Esophagus muscularis mucosa (tissue), 4 donors: ENCODE measurements around the gene SLC9A5. TPM values are rescaled to one million over a fixed set of nuclear protein-coding genes. Genes with fewer than 3 reads are reported as not detected.

Experiments used
- DNase-seq: peaks from one replicate; pipeline ENCODE4 v3.0.0-alpha.2; 2017; ENCODE audit errors: extremely low spot score
- H3K27ac ChIP-seq, 4 donors: fragments of 200-600 bp; sonication (generic); replicated peaks in 1 of 4; 1 replicate in 3 of 4; 2 replicates in 1 of 4; pipeline ENCODE4 v1.5.1; 2016 to 2019; ENCODE audit warnings: mild to moderate bottlenecking in 1 of 4
- H3K27me3 ChIP-seq, 4 donors: fragments of 200-600 bp; sonication (generic); one replicate each; pipeline versions ENCODE4 v1.5.1 to v1.6.0; 2016 to 2019
- H3K36me3 ChIP-seq, 4 donors: fragments of 200-600 bp; sonication (generic); one replicate each; pipeline ENCODE4 v1.5.1; 2016 to 2019
- H3K4me1 ChIP-seq, 4 donors: fragments of 200-600 bp; sonication (generic); one replicate each; pipeline ENCODE4 v1.5.1; 2016 to 2019
- H3K4me3 ChIP-seq, 4 donors: fragments of 200-600 bp; sonication (generic); 1 replicate in 2 of 4; 2 replicates in 2 of 4; pipeline ENCODE4 v1.5.1; 2016 to 2019; ENCODE audit warnings: mild to moderate bottlenecking in 4 of 4, moderate library complexity in 1 of 4
- H3K9me3 ChIP-seq, 4 donors: fragments of 200-600 bp; sonication (generic); 1 replicate in 3 of 4; 2 replicates in 1 of 4; pipeline ENCODE4 v1.5.1; 2016 to 2019
- EP300 ChIP-seq: sonication (generic); formaldehyde crosslinking; IDR thresholded peaks from one replicate; pipeline ENCODE4 v1.6.1; 2017; ENCODE audit warnings: antibody characterized with exemption
- POLR2A ChIP-seq: fragments of 450-650 bp; IDR thresholded peaks from one replicate; pipeline ENCODE4 v1.6.1; 2017; ENCODE audit warnings: antibody characterized with exemption, moderate library complexity, mild to moderate bottlenecking, low read depth
- POLR2AphosphoS5 ChIP-seq, 2 donors: sonication (generic); formaldehyde crosslinking; IDR thresholded peaks; one replicate each; pipeline ENCODE4 v1.6.1; 2017; ENCODE audit warnings: antibody characterized with exemption in 2 of 2
- WGBS: methylation state at CpG from one replicate; pipeline ENCODE4 v1.1.5; 2018; 5-methylcytosine and 5-hydroxymethylcytosine counted together
- intact Hi-C: fragments of 100-400 bp; cut with DNase I; formaldehyde crosslinking; loops from one replicate; pipeline ENCODE4 v1.15.1; 2023
- total RNA-seq, 4 donors: library from RNA; depleted of rRNA; stranded (reverse); fragments of >200 nt; gene quantifications; one replicate each; pipeline versions ENCODE4 v1.1.0 to v1.2.1, GENCODE V29; 2016
- TF ChIP-seq, protein P1 (sequence below), 3 experiments: fragments of 200-600 bp in 2 of 3; fragments of 450-650 bp in 1 of 3; sonication (generic) in 2 of 3; IDR thresholded peaks; one replicate each; pipeline ENCODE4 v1.5.1; 2017 to 2019; ENCODE audit warnings: antibody characterized with exemption in 3 of 3, mild to moderate bottlenecking in 2 of 3, moderate library complexity in 1 of 3

The SLC9A5 gene
- total RNA-seq, 4 donors from 2014 or later: 0.13 to 0.69 (median 0.37) TPM

DNA sequence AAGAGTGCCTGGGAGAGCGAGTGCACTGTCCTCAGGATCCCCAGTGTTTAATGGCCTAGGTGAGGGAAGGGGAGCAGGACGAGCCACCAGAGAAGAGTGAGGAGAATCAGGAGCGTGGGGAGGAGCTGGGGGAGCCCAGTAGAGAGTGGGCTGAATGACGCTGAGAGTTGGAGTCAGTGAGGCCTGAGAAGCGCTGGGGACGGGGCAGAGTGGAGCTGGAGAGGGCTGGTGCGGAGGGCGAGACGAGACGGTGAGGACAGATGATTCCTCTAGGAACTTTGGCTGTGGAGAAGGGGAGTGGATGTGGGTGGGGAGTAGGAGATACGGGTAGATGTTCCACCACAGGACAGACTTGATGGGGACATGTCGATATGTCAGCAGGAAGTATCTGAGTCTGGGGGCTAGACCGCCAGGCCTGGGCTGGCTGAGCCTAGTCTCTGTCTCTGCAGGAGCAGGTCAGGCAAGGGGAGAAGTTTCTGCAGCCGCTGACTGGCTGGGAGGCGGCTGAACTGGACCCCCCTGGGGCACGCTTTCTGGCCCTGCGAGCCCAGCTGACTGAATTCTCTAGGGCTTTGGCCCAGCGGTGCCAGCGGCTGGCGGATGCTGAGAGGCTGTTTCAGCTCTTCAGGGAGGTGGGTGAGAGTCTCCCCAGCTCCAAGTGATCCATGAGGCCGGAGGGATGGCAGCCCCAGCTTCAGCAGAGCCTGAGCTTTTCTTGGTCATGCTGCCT is 35.2 kb downstream of the SLC9A5 start:
- H3K4me1 ChIP-seq: peaks cover 3 to 13% (median 10%) of the 10 kb centered on the region in 4 donors
- no peaks in the 10 kb centered on the region for H3K27me3 ChIP-seq
- no peak overlapping the region for H3K4me3 ChIP-seq
- peaks cover 0 to 6% (median 0%) of the 10 kb centered on the region in 4 donors for H3K36me3 ChIP-seq
- DNase-seq: no peak
- no peak overlapping the region for H3K27ac ChIP-seq
- TF ChIP-seq EP300 (no peak), POLR2AphosphoS5 (IDR thresholded peaks at IDR 0.05) (no peak), POLR2A (no peak)
- TF ChIP-seq, protein P1, sequence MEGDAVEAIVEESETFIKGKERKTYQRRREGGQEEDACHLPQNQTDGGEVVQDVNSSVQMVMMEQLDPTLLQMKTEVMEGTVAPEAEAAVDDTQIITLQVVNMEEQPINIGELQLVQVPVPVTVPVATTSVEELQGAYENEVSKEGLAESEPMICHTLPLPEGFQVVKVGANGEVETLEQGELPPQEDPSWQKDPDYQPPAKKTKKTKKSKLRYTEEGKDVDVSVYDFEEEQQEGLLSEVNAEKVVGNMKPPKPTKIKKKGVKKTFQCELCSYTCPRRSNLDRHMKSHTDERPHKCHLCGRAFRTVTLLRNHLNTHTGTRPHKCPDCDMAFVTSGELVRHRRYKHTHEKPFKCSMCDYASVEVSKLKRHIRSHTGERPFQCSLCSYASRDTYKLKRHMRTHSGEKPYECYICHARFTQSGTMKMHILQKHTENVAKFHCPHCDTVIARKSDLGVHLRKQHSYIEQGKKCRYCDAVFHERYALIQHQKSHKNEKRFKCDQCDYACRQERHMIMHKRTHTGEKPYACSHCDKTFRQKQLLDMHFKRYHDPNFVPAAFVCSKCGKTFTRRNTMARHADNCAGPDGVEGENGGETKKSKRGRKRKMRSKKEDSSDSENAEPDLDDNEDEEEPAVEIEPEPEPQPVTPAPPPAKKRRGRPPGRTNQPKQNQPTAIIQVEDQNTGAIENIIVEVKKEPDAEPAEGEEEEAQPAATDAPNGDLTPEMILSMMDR (IDR thresholded peaks at IDR 0.05): no peak
- intact Hi-C loops: no loop called here
- WGBS: 95% methylated on average over 17 of the region's 21 CpGs
- H3K9me3 ChIP-seq: no peaks in the 10 kb centered on the region

DNA sequence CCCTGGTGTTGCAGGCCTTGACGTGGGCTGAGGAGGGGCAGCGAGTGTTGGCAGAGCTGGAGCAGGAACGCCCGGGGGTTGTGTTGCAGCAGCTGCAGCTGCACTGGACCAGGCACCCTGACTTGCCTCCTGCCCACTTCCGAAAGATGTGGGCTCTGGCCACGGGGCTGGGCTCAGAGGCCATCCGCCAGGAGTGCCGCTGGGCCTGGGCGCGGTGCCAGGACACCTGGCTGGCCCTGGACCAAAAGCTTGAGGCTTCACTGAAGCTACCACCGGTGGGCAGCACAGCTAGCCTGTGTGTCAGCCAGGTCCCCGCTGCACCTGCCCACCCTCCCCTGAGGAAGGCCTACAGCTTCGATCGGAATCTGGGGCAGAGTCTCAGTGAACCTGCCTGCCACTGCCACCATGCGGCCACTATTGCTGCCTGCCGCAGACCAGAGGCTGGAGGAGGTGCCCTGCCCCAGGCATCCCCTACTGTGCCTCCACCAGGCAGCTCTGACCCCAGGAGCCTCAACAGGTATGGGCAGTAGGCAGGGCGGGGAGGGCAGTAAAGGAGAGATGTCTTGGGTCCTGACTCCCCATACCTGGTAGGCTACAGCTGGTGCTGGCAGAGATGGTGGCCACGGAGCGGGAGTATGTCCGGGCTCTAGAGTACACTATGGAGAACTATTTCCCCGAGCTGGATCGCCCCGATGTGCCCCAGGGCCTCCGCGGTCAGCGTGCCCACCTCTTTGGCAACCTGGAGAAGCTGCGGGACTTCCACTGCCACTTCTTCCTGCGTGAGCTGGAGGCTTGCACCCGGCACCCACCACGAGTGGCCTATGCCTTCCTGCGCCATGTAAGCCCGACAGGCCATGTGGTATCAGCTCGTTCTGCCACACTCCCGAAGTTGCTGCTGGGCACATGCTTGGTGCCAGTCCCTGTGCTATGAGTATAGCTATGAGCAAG is 36.2 kb downstream of the SLC9A5 start:
- Histone ChIP-seq H3K27me3 (no peaks in the 10 kb centered on the region), H3K4me3 (no peak overlapping the region), H3K27ac (no peak overlapping the region), H3K9me3 (no peaks in the 10 kb centered on the region), H3K36me3 (peaks cover 0 to 6% (median 0%) of the 10 kb centered on the region in 4 donors), H3K4me1 (peaks cover 0 to 3% (median under 1%) of the 10 kb centered on the region in 4 donors)
- 79% methylated on average over 13 of the region's 34 CpGs for WGBS
- DNase-seq: no peak
- intact Hi-C loops: no loop called here
- no peak for TF ChIP-seq POLR2AphosphoS5 (IDR thresholded peaks at IDR 0.05)
- TF ChIP-seq, protein P1 (IDR thresholded peaks at IDR 0.05): peak in 2 of 3 experiments; percentile 21 to 41

DNA sequence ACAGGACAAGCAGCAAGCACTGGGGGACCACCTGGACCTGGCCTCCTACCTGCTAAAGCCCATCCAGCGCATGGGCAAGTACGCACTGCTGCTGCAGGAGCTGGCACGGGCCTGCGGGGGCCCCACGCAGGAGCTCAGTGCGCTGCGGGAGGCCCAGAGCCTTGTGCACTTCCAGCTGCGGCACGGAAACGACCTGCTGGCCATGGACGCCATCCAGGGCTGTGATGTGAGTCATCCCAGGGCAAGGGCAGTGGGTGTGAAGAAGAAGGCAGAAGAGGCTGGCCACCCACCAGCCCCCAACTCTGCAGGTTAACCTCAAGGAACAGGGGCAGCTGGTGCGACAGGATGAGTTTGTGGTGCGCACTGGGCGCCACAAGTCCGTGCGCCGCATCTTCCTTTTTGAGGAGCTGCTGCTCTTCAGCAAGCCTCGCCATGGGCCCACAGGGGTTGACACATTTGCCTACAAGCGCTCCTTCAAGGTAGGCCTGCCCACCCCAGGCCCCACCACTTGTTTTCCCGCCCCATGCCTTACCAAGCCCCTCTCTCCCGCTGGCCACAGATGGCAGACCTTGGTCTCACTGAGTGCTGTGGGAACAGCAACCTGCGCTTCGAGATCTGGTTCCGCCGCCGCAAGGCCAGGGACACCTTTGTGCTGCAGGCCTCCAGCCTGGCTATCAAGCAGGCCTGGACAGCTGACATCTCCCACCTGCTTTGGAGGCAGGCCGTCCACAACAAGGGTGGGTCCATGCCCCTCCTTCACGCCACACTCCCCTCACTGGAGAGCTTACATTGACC is 37.9 kb downstream of the SLC9A5 start:
- 96% methylated on average over 9 of the region's 28 CpGs for WGBS
- DNase-seq: no peak
- Histone ChIP-seq H3K27me3 (no peaks in the 10 kb centered on the region), H3K36me3 (peaks cover 0 to 6% (median 0%) of the 10 kb centered on the region in 4 donors), H3K27ac (no peak overlapping the region), H3K9me3 (no peaks in the 10 kb centered on the region), H3K4me1 (no peaks in the 10 kb centered on the region), H3K4me3 (no peak overlapping the region)
- intact Hi-C loops: no loop called here
- TF ChIP-seq POLR2A: no peak
- TF ChIP-seq, protein P1 (IDR thresholded peaks at IDR 0.05): no peak
- TF ChIP-seq EP300: no peak
- no peak for TF ChIP-seq POLR2AphosphoS5 (IDR thresholded peaks at IDR 0.05)

DNA sequence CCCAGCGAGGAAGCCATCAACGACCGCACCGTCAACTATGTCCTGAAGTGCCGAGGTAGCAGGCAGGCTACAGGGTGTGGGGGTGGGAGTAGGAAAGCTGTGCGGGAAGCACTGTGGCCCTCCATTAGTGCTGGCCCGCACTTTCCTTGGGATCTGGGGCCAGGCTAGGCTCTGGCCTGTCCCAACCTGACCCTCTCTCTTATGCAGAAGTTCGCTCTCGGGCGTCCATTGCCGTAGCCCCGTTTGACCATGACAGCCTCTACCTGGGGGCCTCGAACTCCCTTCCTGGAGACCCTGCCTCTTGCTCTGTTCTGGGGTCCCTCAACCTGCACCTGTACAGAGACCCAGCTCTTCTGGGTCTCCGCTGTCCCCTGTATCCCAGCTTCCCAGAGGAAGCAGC is 39.2 kb downstream of the SLC9A5 start:
- intact Hi-C loops: no loop called here
- H3K4me1 ChIP-seq: no peaks in the 10 kb centered on the region
- TF ChIP-seq, protein P1 (IDR thresholded peaks at IDR 0.05): no peak
- TF ChIP-seq EP300: no peak
- TF ChIP-seq POLR2AphosphoS5 (IDR thresholded peaks at IDR 0.05): no peak
- no peak for TF ChIP-seq POLR2A
- no peak overlapping the region for H3K4me3 ChIP-seq
- H3K27me3 ChIP-seq: no peaks in the 10 kb centered on the region
- no peak overlapping the region for H3K27ac ChIP-seq
- no peaks in the 10 kb centered on the region for H3K9me3 ChIP-seq
- DNase-seq: no peak
- 97% methylated on average over 14 of the region's 14 CpGs for WGBS
- peaks cover 0 to 6% (median 0%) of the 10 kb centered on the region in 4 donors for H3K36me3 ChIP-seq
